ENCODE measurements around the gene SUCLA2.
A peak's percentile ranks its signal among the peaks of the same experiment; 100 is the strongest.

DNA sequence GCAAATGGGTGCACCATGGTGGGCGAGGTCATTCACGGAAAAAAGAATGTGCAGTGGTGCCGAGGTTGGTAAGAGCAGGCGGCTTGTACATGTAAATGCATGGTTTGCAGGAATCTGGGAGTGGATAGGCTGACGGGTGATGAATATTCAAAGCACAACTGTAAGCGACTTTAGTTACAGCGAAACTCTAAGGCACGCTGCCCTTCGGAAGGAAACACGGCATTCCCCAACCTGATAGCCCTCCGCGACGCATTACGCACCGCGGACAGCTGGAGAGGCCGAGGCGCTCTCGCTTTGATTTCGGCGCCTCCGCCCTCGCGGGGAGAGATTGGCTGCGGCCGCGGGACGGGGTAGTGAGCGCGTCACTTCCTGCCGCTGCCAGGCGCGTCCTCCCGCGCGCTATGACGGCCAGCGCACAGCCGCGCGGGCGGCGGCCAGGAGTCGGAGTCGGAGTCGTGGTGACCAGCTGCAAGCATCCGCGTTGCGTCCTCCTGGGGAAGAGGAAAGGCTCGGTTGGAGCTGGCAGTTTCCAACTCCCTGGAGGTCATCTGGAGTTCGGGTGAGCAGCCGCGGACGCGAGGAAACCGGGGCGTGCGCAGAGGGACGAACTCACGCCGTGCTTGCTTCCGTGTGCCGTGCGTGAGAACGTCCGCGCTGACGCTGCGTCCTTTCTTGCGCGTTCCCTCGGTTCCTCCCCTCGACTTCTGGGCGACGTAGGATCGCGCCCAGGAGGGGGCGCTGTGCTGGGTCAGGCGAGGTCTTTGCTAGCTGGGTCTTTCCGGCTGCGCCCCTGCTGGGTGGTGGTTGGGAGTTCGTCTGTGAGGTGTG lies 36.5 kb upstream of the SUCLA2 start, which contains the start of gene NUDT15:
- TF ChIP-seq CUX1 (IDR thresholded peaks at IDR 0.05; ENCODE audit: insufficient replicate concordance, low read depth, low read length) (peak; percentile 37), REST (IDR thresholded peaks at IDR 0.05; ENCODE audit: low read depth, low read length) (0 out of 2 replicates have a peak, but pooled peaks have one; percentile 4), STAT1 (conservative IDR thresholded peaks at IDR 0.05) (no peak), RELA (IDR thresholded peaks at IDR 0.05; ENCODE audit: borderline replicate concordance, partially characterized antibody) (peak; percentile 41), TARDBP (IDR thresholded peaks at IDR 0.05; ENCODE audit: borderline replicate concordance) (no peak), ZNF274 (IDR thresholded peaks at IDR 0.05; ENCODE audit: insufficient read depth, insufficient read length) (no peak), RFX5 (IDR thresholded peaks at IDR 0.05; ENCODE audit: low read depth, low read length) (peak; percentile 28; the same call in 1 of the 2 replicates), ESRRA (IDR thresholded peaks at IDR 0.05; ENCODE audit: low read length) (peak; percentile 83; the same call in 1 of the 2 replicates), EP300 (IDR thresholded peaks at IDR 0.05; ENCODE audit: borderline replicate concordance in 1 of 2, control insufficient read depth in 1 of 2, low read depth in 2 of 2, low read length in 2 of 2) (peak in 1 of 2 experiments; percentile 16; a peak in 3 of 4 replicates), MXI1 (IDR thresholded peaks at IDR 0.05; ENCODE audit: low read depth, low read length) (peak; percentile 98), BRCA1 (IDR thresholded peaks at IDR 0.05; ENCODE audit: low read depth, low read length) (no peak)
- TF ChIP-seq, protein P1, sequence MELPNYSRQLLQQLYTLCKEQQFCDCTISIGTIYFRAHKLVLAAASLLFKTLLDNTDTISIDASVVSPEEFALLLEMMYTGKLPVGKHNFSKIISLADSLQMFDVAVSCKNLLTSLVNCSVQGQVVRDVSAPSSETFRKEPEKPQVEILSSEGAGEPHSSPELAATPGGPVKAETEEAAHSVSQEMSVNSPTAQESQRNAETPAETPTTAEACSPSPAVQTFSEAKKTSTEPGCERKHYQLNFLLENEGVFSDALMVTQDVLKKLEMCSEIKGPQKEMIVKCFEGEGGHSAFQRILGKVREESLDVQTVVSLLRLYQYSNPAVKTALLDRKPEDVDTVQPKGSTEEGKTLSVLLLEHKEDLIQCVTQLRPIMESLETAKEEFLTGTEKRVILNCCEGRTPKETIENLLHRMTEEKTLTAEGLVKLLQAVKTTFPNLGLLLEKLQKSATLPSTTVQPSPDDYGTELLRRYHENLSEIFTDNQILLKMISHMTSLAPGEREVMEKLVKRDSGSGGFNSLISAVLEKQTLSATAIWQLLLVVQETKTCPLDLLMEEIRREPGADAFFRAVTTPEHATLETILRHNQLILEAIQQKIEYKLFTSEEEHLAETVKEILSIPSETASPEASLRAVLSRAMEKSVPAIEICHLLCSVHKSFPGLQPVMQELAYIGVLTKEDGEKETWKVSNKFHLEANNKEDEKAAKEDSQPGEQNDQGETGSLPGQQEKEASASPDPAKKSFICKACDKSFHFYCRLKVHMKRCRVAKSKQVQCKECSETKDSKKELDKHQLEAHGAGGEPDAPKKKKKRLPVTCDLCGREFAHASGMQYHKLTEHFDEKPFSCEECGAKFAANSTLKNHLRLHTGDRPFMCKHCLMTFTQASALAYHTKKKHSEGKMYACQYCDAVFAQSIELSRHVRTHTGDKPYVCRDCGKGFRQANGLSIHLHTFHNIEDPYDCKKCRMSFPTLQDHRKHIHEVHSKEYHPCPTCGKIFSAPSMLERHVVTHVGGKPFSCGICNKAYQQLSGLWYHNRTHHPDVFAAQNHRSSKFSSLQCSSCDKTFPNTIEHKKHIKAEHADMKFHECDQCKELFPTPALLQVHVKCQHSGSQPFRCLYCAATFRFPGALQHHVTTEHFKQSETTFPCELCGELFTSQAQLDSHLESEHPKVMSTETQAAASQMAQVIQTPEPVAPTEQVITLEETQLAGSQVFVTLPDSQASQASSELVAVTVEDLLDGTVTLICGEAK (IDR thresholded peaks at IDR 0.05; ENCODE audit: borderline replicate concordance), result peak; percentile 77
- TF ChIP-seq, protein P2, sequence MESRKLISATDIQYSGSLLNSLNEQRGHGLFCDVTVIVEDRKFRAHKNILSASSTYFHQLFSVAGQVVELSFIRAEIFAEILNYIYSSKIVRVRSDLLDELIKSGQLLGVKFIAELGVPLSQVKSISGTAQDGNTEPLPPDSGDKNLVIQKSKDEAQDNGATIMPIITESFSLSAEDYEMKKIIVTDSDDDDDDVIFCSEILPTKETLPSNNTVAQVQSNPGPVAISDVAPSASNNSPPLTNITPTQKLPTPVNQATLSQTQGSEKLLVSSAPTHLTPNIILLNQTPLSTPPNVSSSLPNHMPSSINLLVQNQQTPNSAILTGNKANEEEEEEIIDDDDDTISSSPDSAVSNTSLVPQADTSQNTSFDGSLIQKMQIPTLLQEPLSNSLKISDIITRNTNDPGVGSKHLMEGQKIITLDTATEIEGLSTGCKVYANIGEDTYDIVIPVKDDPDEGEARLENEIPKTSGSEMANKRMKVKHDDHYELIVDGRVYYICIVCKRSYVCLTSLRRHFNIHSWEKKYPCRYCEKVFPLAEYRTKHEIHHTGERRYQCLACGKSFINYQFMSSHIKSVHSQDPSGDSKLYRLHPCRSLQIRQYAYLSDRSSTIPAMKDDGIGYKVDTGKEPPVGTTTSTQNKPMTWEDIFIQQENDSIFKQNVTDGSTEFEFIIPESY (IDR thresholded peaks at IDR 0.05), result no peak

Measured in GM12878 (cell line).